ENCODE results near the gene C11orf21.

GRCh38 chr11:2267851-2268728, 33.6 kb downstream of the C11orf21 start:
- TF ChIP-seq CTCF (conservative IDR thresholded peaks at IDR 0.05 in 1 of 2, IDR thresholded peaks at IDR 0.05 in 1 of 2; ENCODE audit: extremely low read depth in 1 of 2, insufficient read depth in 1 of 2, low read depth in 1 of 2, low read length in 2 of 2) (no peak), EZH2 (IDR thresholded peaks at IDR 0.05; ENCODE audit: borderline replicate concordance, low read length) (no peak)
